Tibial artery (tissue), 4 donors: Measurements from ENCODE around the gene PROK1.

Experiments
- DNase-seq, 2 donors: peaks; one replicate each; pipeline ENCODE4 v3.0.0-alpha.2; 2019
- H3K27ac ChIP-seq, 2 donors: fragments of 200-600 bp; sonication (generic) in 1 of 2; 1 replicate in 1 of 2; 2 replicates in 1 of 2; pipeline ENCODE4 v1.5.1; 2018 to 2019; ENCODE audit warnings: mild to moderate bottlenecking in 1 of 2
- H3K27me3 ChIP-seq, 2 donors: fragments of 200-600 bp; sonication (generic) in 1 of 2; one replicate each; pipeline versions ENCODE4 v1.5.1 to v1.6.0; 2016 to 2019
- H3K36me3 ChIP-seq, 3 donors: fragments of 200-600 bp; sonication (generic) in 2 of 3; one replicate each; pipeline ENCODE4 v1.5.1; 2016 to 2019; ENCODE audit warnings: mild to moderate bottlenecking in 2 of 3
- H3K4me1 ChIP-seq, 4 donors: fragments of 200-600 bp; sonication (generic) in 2 of 4; 1 replicate in 3 of 4; 2 replicates in 1 of 4; pipeline ENCODE4 v1.5.1; 2016 to 2019
- H3K4me3 ChIP-seq, 2 donors: fragments of 200-600 bp; sonication (generic) in 1 of 2; 1 replicate in 1 of 2; 2 replicates in 1 of 2; pipeline ENCODE4 v1.5.1; 2018 to 2019; ENCODE audit warnings: mild to moderate bottlenecking in 2 of 2
- H3K9me3 ChIP-seq, 3 donors: fragments of 200-600 bp; sonication (generic) in 1 of 3; one replicate each; pipeline ENCODE4 v1.5.1; 2016 to 2019
- intact Hi-C: fragments of 100-400 bp; cut with DNase I; formaldehyde crosslinking; loops from one replicate; pipeline ENCODE4 v1.15.0; 2023; ENCODE audit warnings: low total_unique reads
- TF ChIP-seq, protein P1 (sequence below), 2 experiments: fragments of 200-600 bp in 1 of 2; fragments of 450-650 bp in 1 of 2; IDR thresholded peaks; one replicate each; pipeline ENCODE4 v1.5.1; 2017 to 2019; ENCODE audit warnings: antibody characterized with exemption in 2 of 2, mild to moderate bottlenecking in 1 of 2, moderate library complexity in 1 of 2

PROK1 gene

DNA sequence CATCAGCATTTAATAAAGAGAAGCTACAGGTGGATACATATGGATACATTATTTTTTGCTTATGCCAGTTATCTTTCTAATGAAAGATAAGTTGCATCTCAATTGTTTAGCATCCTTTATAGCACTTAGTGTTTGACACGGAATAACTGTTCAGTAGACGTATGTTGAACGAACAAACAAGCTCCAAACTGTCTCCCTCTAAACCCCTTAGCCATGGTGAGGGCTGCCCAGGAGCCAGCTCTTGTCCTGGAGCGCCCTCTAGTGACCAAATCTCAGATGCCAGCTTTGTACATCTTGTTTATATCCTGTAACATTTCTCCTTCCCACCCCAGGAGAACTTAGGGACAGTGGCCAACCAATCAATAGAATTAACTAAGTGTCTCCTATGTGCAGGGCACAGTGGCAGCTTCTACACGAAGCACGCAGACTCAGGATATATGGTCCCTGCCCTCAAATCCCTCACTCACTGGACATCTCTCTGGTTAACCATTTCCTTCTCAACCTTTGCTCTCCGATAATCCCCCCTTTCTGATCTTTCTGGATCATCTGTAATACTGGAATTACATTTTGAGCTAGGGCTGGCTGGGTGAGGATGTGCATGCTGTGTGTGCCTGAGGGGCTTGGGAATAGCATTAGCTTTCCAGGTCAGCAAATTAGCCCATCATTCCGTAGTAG lies 45.1 kb downstream of the PROK1 start:
- H3K36me3 ChIP-seq = no peaks in the 10 kb centered on the region
- no peaks in the 10 kb centered on the region for H3K4me1 ChIP-seq
- TF ChIP-seq, protein P1, sequence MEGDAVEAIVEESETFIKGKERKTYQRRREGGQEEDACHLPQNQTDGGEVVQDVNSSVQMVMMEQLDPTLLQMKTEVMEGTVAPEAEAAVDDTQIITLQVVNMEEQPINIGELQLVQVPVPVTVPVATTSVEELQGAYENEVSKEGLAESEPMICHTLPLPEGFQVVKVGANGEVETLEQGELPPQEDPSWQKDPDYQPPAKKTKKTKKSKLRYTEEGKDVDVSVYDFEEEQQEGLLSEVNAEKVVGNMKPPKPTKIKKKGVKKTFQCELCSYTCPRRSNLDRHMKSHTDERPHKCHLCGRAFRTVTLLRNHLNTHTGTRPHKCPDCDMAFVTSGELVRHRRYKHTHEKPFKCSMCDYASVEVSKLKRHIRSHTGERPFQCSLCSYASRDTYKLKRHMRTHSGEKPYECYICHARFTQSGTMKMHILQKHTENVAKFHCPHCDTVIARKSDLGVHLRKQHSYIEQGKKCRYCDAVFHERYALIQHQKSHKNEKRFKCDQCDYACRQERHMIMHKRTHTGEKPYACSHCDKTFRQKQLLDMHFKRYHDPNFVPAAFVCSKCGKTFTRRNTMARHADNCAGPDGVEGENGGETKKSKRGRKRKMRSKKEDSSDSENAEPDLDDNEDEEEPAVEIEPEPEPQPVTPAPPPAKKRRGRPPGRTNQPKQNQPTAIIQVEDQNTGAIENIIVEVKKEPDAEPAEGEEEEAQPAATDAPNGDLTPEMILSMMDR (IDR thresholded peaks at IDR 0.05) = peak; percentile 77 to 86
- H3K27ac ChIP-seq = no peak overlapping the region
- peak in 1 of 2 donors; percentile 85 for DNase-seq
- H3K9me3 ChIP-seq = no peaks in the 10 kb centered on the region
- H3K4me3 ChIP-seq = no peak overlapping the region
- intact Hi-C loops = no loop called here
- H3K27me3 ChIP-seq = peaks cover 0 to 3% of the 10 kb centered on the region in 2 donors

DNA sequence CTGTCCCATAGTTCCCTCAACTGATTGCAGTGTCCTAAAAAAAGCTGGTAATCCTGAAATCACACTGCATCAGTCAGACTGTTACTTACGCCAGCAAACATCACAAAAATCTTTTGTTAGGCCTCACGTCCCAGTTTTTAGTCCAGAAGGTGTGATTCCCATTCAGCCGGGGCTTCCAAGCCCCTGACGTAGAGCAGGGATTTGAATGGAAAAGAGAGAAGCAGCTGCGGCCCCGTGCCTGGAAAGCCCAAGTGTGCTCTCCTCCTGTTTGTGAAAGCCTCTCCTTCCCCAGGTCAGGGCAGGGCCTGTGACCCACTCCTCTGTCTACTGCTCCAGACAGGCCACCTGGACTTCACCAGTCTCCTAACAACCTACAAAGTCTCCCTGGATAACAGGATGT lies 47.3 kb downstream of the PROK1 start:
- DNase-seq = no peak
- Histone ChIP-seq H3K4me1 (no peaks in the 10 kb centered on the region), H3K36me3 (no peaks in the 10 kb centered on the region), H3K4me3 (no peak overlapping the region), H3K9me3 (no peaks in the 10 kb centered on the region), H3K27me3 (peaks cover 0 to 7% of the 10 kb centered on the region in 2 donors), H3K27ac (no peak overlapping the region)
- intact Hi-C loops = no loop called here
- TF ChIP-seq, protein P1 (IDR thresholded peaks at IDR 0.05) = no peak

DNA sequence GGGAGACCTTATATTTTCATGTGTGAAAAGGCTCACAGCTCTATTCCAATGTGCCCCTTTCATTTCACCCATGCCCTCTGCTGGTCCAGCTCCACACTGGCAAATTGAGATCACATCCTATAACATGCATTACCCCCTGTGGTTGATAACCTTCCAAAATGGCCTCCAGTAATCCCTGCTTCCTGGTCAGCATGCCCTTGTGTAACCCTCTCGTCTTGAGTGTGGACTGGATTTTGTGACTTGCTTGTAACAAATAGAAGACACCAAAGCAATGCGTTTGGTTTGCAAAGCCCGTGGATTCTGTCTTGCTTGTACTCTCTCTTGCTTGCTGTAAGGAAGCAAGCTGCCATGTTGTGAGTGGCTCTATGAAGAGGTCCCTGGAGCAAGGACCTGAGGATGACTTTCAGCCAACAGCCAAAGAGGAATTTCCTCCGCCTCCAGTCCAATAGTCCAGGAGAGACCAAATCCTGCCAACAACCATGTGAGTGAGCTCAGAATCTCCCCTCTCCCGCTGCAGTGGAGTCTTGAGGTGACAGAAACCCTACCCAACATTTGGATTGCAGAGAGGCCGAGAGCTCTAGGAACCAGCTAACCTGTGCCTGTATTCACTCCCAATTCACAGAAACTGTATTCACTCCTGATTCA lies 50.7 kb downstream of the PROK1 start:
- TF ChIP-seq, protein P1 (IDR thresholded peaks at IDR 0.05) = no peak
- H3K9me3 ChIP-seq = no peaks in the 10 kb centered on the region
- H3K4me1 ChIP-seq = no peaks in the 10 kb centered on the region
- no peaks in the 10 kb centered on the region for H3K36me3 ChIP-seq
- H3K4me3 ChIP-seq = no peak overlapping the region
- intact Hi-C loops = no loop called here
- DNase-seq = no peak
- H3K27ac ChIP-seq = no peak overlapping the region
- H3K27me3 ChIP-seq = peaks cover 0 to 10% of the 10 kb centered on the region in 2 donors

DNA sequence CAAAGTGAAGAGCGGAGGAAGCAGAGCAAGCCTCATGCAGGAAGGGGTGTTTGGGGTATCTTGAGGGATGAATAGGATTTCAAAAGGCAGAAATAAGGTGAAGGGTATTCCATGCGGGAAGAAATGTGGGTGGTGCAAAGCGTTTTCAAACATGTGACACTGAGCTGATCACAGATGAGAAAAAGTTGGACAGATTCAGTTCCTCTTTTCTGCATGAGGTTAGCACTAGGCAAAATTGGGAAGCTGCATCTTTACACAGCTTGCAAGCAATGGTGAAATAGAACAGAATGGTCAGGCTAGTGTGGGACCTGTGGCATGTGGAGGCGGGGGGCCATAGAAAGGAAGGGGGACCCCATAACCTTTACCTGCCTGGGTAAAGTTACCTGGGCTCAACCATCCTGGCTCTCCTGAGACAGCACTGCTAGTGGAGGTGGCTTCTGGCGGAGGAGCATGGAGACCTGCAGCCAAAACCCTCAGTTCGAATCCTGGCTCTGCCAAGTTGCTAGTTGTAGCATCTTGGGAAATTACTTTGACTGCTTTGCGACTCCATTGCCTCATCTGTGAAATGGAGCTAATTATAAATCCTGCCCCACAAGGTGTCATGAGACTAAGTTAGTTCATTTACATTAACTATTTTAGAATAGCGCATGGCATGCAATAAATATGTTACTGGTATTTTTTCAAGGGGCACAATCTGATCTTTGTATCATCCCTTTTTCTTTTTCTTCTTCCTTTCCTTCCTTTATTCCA lies 51.6 kb downstream of the PROK1 start:
- Histone ChIP-seq H3K4me1 (no peaks in the 10 kb centered on the region), H3K27me3 (peaks cover 0 to 10% of the 10 kb centered on the region in 2 donors), H3K27ac (no peak overlapping the region), H3K36me3 (no peaks in the 10 kb centered on the region), H3K9me3 (no peaks in the 10 kb centered on the region), H3K4me3 (no peak overlapping the region)
- intact Hi-C loops = no loop called here
- TF ChIP-seq, protein P1 (IDR thresholded peaks at IDR 0.05) = no peak
- no peak for DNase-seq

DNA sequence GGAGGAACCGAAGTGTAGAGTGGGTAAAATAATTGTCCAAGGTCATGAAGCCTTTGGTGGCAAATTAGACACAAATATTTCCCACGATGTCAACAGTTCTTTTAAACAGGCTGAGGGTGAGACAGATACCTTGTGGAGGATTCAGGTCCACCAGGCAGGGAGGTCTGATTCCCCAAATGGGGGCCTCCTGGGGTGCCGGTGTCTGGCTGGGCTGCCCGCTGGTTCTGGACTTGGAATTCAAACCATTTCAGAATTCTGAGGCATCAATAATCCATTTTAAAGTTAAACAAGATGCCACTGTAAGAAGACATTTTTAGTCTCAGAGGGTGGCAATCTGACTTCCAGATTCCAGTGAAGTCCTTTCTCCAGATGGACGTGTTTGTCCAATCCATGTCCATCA lies 52.5 kb downstream of the PROK1 start:
- no peak for DNase-seq
- H3K4me1 ChIP-seq = no peaks in the 10 kb centered on the region
- H3K27me3 ChIP-seq = peaks cover 0 to 7% of the 10 kb centered on the region in 2 donors
- no peak overlapping the region for H3K4me3 ChIP-seq
- intact Hi-C loops = no loop called here
- H3K27ac ChIP-seq = no peak overlapping the region
- H3K9me3 ChIP-seq = no peaks in the 10 kb centered on the region
- H3K36me3 ChIP-seq = no peaks in the 10 kb centered on the region
- TF ChIP-seq, protein P1 (IDR thresholded peaks at IDR 0.05) = no peak
